H1 (cell line): Measurements from ENCODE around the gene MRPL39. TPM values are rescaled to one million over a fixed set of nuclear protein-coding genes. Genes with fewer than 3 reads are reported as not detected.

Experiments used
- CTCF ChIA-PET: fragments of 300-600 bp; sonication (Branson Sonifier 250); formaldehyde crosslinking; loops from one replicate; lab custom pipeline; 2021; ENCODE audit not compliant: partially characterized antibody; lab: Charles Lee
- POLR2A ChIA-PET: fragments of 300-600 bp; sonication (Branson Sonifier 250); formaldehyde crosslinking; loops from one replicate; lab custom pipeline; 2021; ENCODE audit warnings: inconsistent platforms; ENCODE audit not compliant: partially characterized antibody; lab: Charles Lee
- DNase-seq, 2 experiments: peaks; one replicate each; pipeline versions ENCODE4 v3.0.0 to v3.0.0-alpha.2; 2010 to 2022; ENCODE audit warnings: low spot score in 2 of 2, low read depth in 1 of 2, mixed read lengths in 1 of 2
- FAIRE-seq: peaks from 2 replicates; lab custom pipeline; 2011; peaks lifted over from hg19 to GRCh38; lab: Jason Lieb, UNC
- H2AFZ ChIP-seq: 2 replicates; pipeline ENCODE4 v1.8.1; 2012; ENCODE audit warnings: low read length, inconsistent platforms
- H2AK5ac ChIP-seq: 2 replicates; pipeline ENCODE4 v1.6.1; 2013; ENCODE audit warnings: low read depth, low read length
- H2BK120ac ChIP-seq: replicated peaks from 2 replicates; pipeline ENCODE3; 2013; ENCODE audit warnings: low read depth, low read length, inconsistent platforms
- H2BK12ac ChIP-seq: 2 replicates; pipeline ENCODE4 v1.6.1; 2013; ENCODE audit warnings: low read depth, low read length
- H2BK15ac ChIP-seq: 2 replicates; pipeline ENCODE4 v1.6.1; 2013; ENCODE audit warnings: low read length
- H2BK20ac ChIP-seq: 2 replicates; pipeline ENCODE4 v1.6.1; 2013; ENCODE audit warnings: low read length
- H2BK5ac ChIP-seq: 2 replicates; pipeline ENCODE4 v1.6.1; 2013; ENCODE audit warnings: low read depth, low read length
- H3K14ac ChIP-seq: 2 replicates; pipeline ENCODE4 v1.6.1; 2013; ENCODE audit warnings: inconsistent platforms; ENCODE audit not compliant: insufficient read length
- H3K18ac ChIP-seq: 2 replicates; pipeline ENCODE4 v1.6.1; 2013; ENCODE audit warnings: low read length; ENCODE audit errors: extremely low read depth
- H3K23ac ChIP-seq: 2 replicates; pipeline ENCODE4 v1.6.1; 2013; ENCODE audit warnings: inconsistent platforms; ENCODE audit not compliant: insufficient read length
- H3K23me2 ChIP-seq: 2 replicates; pipeline ENCODE4 v1.6.1; 2013; ENCODE audit warnings: low read depth, low read length
- H3K27ac ChIP-seq: 2 replicates; pipeline ENCODE4 v1.6.1; 2011; ENCODE audit warnings: low read depth, low read length, inconsistent platforms
- H3K27me3 ChIP-seq, 4 experiments: replicated peaks in 1 of 4; 1 replicate in 1 of 4; 2 replicates in 3 of 4; pipeline versions ENCODE4 v1.6.1 to v1.8.1; 2011 to 2013; ENCODE audit warnings: low read length in 3 of 4, mild to moderate bottlenecking in 3 of 4, inconsistent platforms in 2 of 4, mixed read lengths in 2 of 4, moderate library complexity in 1 of 4; ENCODE audit not compliant: control insufficient read depth in 3 of 4, insufficient read depth in 3 of 4; ENCODE audit errors: extremely low read depth in 1 of 4
- H3K36me3 ChIP-seq, 4 experiments: 2 replicates each; pipeline versions ENCODE4 v1.6.1 to v1.8.1; 2011 to 2013; ENCODE audit warnings: mild to moderate bottlenecking in 4 of 4, low read length in 3 of 4, moderate library complexity in 2 of 4, control low read depth in 1 of 4, inconsistent platforms in 1 of 4; ENCODE audit not compliant: insufficient read depth in 4 of 4, control insufficient read depth in 2 of 4
- H3K4ac ChIP-seq: replicated peaks from 2 replicates; pipeline ENCODE3; 2013; ENCODE audit warnings: low read length, low read depth, mixed read lengths, inconsistent platforms; ENCODE audit not compliant: insufficient read length
- H3K4me1 ChIP-seq, 4 experiments: replicated peaks in 1 of 4; 1 replicate in 1 of 4; 2 replicates in 3 of 4; pipeline versions ENCODE4 v1.6.1 to v1.8.1; 2011 to 2013; ENCODE audit warnings: low read length in 3 of 4, inconsistent platforms in 2 of 4, mixed read lengths in 1 of 4; ENCODE audit not compliant: insufficient read depth in 4 of 4, control insufficient read depth in 3 of 4
- H3K4me2 ChIP-seq, 2 experiments: 2 replicates each; pipeline versions ENCODE4 v1.6.1 to v1.8.1; 2011 to 2013; ENCODE audit warnings: low read depth in 2 of 2, low read length in 2 of 2, control low read depth in 1 of 2, inconsistent platforms in 1 of 2, mild to moderate bottlenecking in 1 of 2; ENCODE audit not compliant: insufficient read depth in 1 of 2
- H3K4me3 ChIP-seq, 4 experiments: fragments of 200-600, 300-600 bp in 1 of 4; sonication (generic), shearing (Covaris generic), sonication (Bioruptor Twin) in 1 of 4; 2 replicates each; pipeline versions ENCODE4 v1.5.1 to v1.8.1; 2011 to 2016; ENCODE audit warnings: low read length in 4 of 4, low read depth in 3 of 4, control low read depth in 2 of 4, inconsistent platforms in 2 of 4, mild to moderate bottlenecking in 2 of 4, mixed read lengths in 1 of 4, moderate library complexity in 1 of 4; ENCODE audit not compliant: insufficient read depth in 2 of 4; ENCODE audit errors: extremely low read depth in 1 of 4
- H3K56ac ChIP-seq: replicated peaks from 2 replicates; pipeline ENCODE3; 2013; ENCODE audit warnings: low read depth, mild to moderate bottlenecking, mixed read lengths, low read length, inconsistent platforms; ENCODE audit not compliant: insufficient read length
- H3K79me1 ChIP-seq: 2 replicates; pipeline ENCODE4 v1.6.1; 2013; ENCODE audit warnings: low read depth, low read length, control low read depth
- H3K79me2 ChIP-seq, 2 experiments: 2 replicates each; pipeline versions ENCODE4 v1.6.1 to v1.8.1; 2012 to 2013; ENCODE audit warnings: low read length in 2 of 2, mild to moderate bottlenecking in 2 of 2, inconsistent platforms in 1 of 2; ENCODE audit not compliant: insufficient read depth in 2 of 2, control insufficient read depth in 1 of 2
- H3K9ac ChIP-seq, 4 experiments: replicated peaks in 1 of 4; 1 replicate in 1 of 4; 2 replicates in 3 of 4; pipeline versions ENCODE4 v1.6.1 to v1.8.1; 2011 to 2013; ENCODE audit warnings: low read depth in 3 of 4, low read length in 3 of 4, control low read depth in 2 of 4, mild to moderate bottlenecking in 2 of 4, moderate library complexity in 2 of 4, inconsistent platforms in 1 of 4; ENCODE audit errors: extremely low read depth in 1 of 4
- H3K9me3 ChIP-seq, 2 experiments: 2 replicates each; pipeline versions ENCODE4 v1.6.1 to v1.8.1; 2012 to 2013; ENCODE audit warnings: mild to moderate bottlenecking in 2 of 2, moderate library complexity in 2 of 2, control low read depth in 1 of 2, inconsistent platforms in 1 of 2, low read depth in 1 of 2, low read length in 1 of 2, mixed read lengths in 1 of 2; ENCODE audit not compliant: insufficient read depth in 2 of 2
- H4K20me1 ChIP-seq, 2 experiments: replicated peaks in 1 of 2; 2 replicates each; pipeline versions ENCODE3 to v1.8.1; 2011 to 2013; ENCODE audit warnings: inconsistent platforms in 2 of 2, low read length in 2 of 2, mild to moderate bottlenecking in 1 of 2; ENCODE audit not compliant: insufficient read depth in 2 of 2, control insufficient read depth in 1 of 2
- H4K5ac ChIP-seq: 2 replicates; pipeline ENCODE4 v1.6.1; 2013; ENCODE audit warnings: low read length, low read depth, mixed read lengths, inconsistent platforms; ENCODE audit not compliant: insufficient read length
- H4K8ac ChIP-seq: 2 replicates; pipeline ENCODE4 v1.8.0; 2013; ENCODE audit warnings: mild to moderate bottlenecking, moderate library complexity, low read length, inconsistent platforms; ENCODE audit not compliant: insufficient read depth; ENCODE audit errors: extremely low read depth
- H4K91ac ChIP-seq: replicated peaks from 2 replicates; pipeline ENCODE3; 2013; ENCODE audit warnings: low read length, mixed read lengths, inconsistent platforms; ENCODE audit not compliant: insufficient read length
- CEBPB ChIP-seq: IDR thresholded peaks from 2 replicates; pipeline ENCODE4 v1.6.1; 2012; ENCODE audit warnings: low read depth, low read length
- SUZ12 ChIP-seq: fragments of 200-600 bp; sonication (generic); IDR thresholded peaks from 2 replicates; pipeline ENCODE4 v1.6.1; 2012; ENCODE audit warnings: mild to moderate bottlenecking, inconsistent platforms, low read length, moderate library complexity, mixed read lengths
- WGBS, 2 experiments: shearing (Covaris generic) in 1 of 2; methylation state at CpG; one replicate each; pipeline versions ENCODE4 v1.1.6 to v1.1.7; 2013 to 2015; ENCODE audit warnings: low lambda C conversion rate in 2 of 2, mixed read lengths in 2 of 2, inconsistent platforms in 1 of 2, low coverage in 1 of 2, missing lambda C conversion rate in 1 of 2; ENCODE audit not compliant: insufficient replicate concordance in 2 of 2, insufficient coverage in 1 of 2, insufficient read length in 1 of 2; ENCODE audit errors: extremely low coverage in 1 of 2, missing lambda C conversion rate in 1 of 2; 5-methylcytosine and 5-hydroxymethylcytosine counted together
- polyA plus RNA-seq, 7 experiments: library from polyadenylated mRNA; depleted of rRNA in 3 of 7; stranded (reverse) in 5 of 7; unstranded in 2 of 7; fragments of >200 nt in 5 of 7; fragments of 200-250 nt in 2 of 7; gene quantifications; 1 replicate in 5 of 7; 2 replicates in 1 of 7; 4 replicates in 1 of 7; pipeline versions ENCODE4 v1.2.1 to v1.2.3, GENCODE V29; 2011 to 2013; ENCODE audit warnings: missing spikeins in 2 of 7, mixed read lengths in 2 of 7
- total RNA-seq: library from RNA; stranded (reverse); fragmentation: NEBNext Ultra II Directional; extraction: Animal tissue kit (Norgen Biotek cat#: 25700); gene quantifications from 2 replicates; pipeline ENCODE4 v1.2.1, GENCODE V29; 2021

MRPL39 gene
- total and polyA plus RNA-seq, 2 of the 8 experiments (the other 6 are each of a cell fraction or from before 2014, with no cell fraction given): 20.3 to 43.2 TPM

DNA sequence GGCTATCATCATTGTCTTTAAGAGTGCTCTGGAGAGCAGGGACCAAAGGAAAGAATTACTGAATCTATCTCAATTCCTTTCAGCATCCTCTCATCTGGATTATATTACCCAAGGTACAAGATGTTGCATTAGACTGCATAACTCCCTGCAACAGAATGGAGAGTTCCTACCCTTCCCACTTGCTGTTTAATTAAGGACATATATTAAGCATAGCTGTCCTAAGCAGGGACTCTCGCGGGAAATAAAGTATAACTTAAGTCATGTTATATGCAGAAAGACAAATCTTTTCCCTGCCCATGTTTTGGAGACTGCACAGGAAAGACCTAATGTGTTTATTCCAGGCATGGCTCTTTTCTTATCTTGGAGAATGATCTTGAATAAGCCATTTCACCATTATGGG is 25.0 kb upstream of the MRPL39 start:
- Histone ChIP-seq H2BK15ac (no peak overlapping the region), H3K23ac (no peak overlapping the region), H4K5ac (no peak overlapping the region), H2BK12ac (no peak overlapping the region), H2BK5ac (no peak overlapping the region), H3K79me2 (no peaks in the 10 kb centered on the region), H3K14ac (no peak overlapping the region), H3K4me2 (no peak overlapping the region), H3K27ac (no peak overlapping the region), H3K79me1 (no peaks in the 10 kb centered on the region), H4K8ac (no peak overlapping the region), H3K4ac (no peak overlapping the region), H3K9me3 (no peaks in the 10 kb centered on the region), H2AK5ac (no peak overlapping the region), H3K36me3 (no peaks in the 10 kb centered on the region), H2BK20ac (no peak overlapping the region), H4K91ac (no peak overlapping the region), H4K20me1 (no peaks in the 10 kb centered on the region), H3K23me2 (no peaks in the 10 kb centered on the region; the same call in 1 of the 2 replicates), H3K9ac (no peak overlapping the region), H2BK120ac (no peak overlapping the region), H3K4me1 (no peaks in the 10 kb centered on the region), H3K56ac (no peak overlapping the region), H3K27me3 (no peaks in the 10 kb centered on the region), H3K4me3 (no peak overlapping the region), H3K18ac (no peak overlapping the region), H2AFZ (no peak overlapping the region)
- FAIRE-seq: no peak
- ChIA-PET POLR2A (no interaction called here), CTCF (no interaction called here)
- DNase-seq: no peak
- WGBS, 2 experiments: 95% methylated on average over 2 of the region's 2 CpGs; no CpG with 5 or more reads in 1 of the 2 experiments
- TF ChIP-seq CEBPB: no peak
- no peak for TF ChIP-seq SUZ12
